Chondrocyte (in vitro differentiated cells): ENCODE data around the gene MARK4. TPM values are rescaled to one million over a fixed set of nuclear protein-coding genes. Genes with fewer than 3 reads are reported as not detected.

Experiments
- DNase-seq: peaks from one replicate; pipeline ENCODE4 v3.0.0; 2021; ENCODE audit warnings: mixed read lengths, low spot score
- H3K27ac Mint-ChIP-seq: one replicate; pipeline ENCODE4 v1.8.0; 2021; ENCODE audit warnings: mild to moderate bottlenecking, moderate library complexity, mixed read lengths; ENCODE audit not compliant: unreplicated experiment
- H3K27me3 Mint-ChIP-seq: 2 replicates; pipeline ENCODE4 v1.8.0; 2021; ENCODE audit warnings: low read depth, mixed read lengths
- H3K36me3 Mint-ChIP-seq: 2 replicates; pipeline ENCODE4 v1.8.0; 2021; ENCODE audit warnings: low read depth, mixed read lengths
- H3K4me1 Mint-ChIP-seq: 2 replicates; pipeline ENCODE4 v1.8.0; 2021; ENCODE audit warnings: low read depth, mild to moderate bottlenecking, mixed read lengths
- H3K4me3 Mint-ChIP-seq: one replicate; pipeline ENCODE4 v1.8.0; 2021; ENCODE audit warnings: mild to moderate bottlenecking, moderate library complexity, mixed read lengths; ENCODE audit not compliant: unreplicated experiment
- H3K9me3 Mint-ChIP-seq: 2 replicates; pipeline ENCODE4 v1.8.0; 2021; ENCODE audit warnings: low read depth, mixed read lengths
- total RNA-seq: library from RNA; stranded (reverse); gene quantifications from 3 replicates; pipeline ENCODE4 v1.2.1, GENCODE V29; 2021
- TF ChIP-seq, protein P1 (sequence below): fragments of 200-600 bp; sonication (generic); IDR thresholded peaks from 2 replicates; pipeline ENCODE4 v1.5.0; 2021; ENCODE audit warnings: antibody characterized with exemption, mild to moderate bottlenecking, moderate library complexity

The MARK4 gene
- total RNA-seq, 1 donor from 2014 or later, result 46.3 TPM

- Mint-ChIP-seq H3K9me3 (no peaks in the 10 kb centered on the region), H3K4me3 (peak overlapping the region; percentile 83), H3K27ac (no peak overlapping the region), H3K27me3 (no peaks in the 10 kb centered on the region), H3K36me3 (no peaks in the 10 kb centered on the region), H3K4me1 (peaks cover 35% of the 10 kb centered on the region)
- DNase-seq, result no peak
- TF ChIP-seq, protein P1, sequence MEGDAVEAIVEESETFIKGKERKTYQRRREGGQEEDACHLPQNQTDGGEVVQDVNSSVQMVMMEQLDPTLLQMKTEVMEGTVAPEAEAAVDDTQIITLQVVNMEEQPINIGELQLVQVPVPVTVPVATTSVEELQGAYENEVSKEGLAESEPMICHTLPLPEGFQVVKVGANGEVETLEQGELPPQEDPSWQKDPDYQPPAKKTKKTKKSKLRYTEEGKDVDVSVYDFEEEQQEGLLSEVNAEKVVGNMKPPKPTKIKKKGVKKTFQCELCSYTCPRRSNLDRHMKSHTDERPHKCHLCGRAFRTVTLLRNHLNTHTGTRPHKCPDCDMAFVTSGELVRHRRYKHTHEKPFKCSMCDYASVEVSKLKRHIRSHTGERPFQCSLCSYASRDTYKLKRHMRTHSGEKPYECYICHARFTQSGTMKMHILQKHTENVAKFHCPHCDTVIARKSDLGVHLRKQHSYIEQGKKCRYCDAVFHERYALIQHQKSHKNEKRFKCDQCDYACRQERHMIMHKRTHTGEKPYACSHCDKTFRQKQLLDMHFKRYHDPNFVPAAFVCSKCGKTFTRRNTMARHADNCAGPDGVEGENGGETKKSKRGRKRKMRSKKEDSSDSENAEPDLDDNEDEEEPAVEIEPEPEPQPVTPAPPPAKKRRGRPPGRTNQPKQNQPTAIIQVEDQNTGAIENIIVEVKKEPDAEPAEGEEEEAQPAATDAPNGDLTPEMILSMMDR, result no peak
Observed at GRCh38 chr19:45250216-45250831, 747 bp upstream of the MARK4 start.

GRCh38 chr19:45251452-45252354, 632 bp downstream of the MARK4 start:
- Mint-ChIP-seq H3K36me3 (no peaks in the 10 kb centered on the region), H3K27ac (peak overlapping the region; percentile 80), H3K27me3 (no peaks in the 10 kb centered on the region), H3K4me1 (peaks cover 38% of the 10 kb centered on the region), H3K4me3 (peak overlapping the region; percentile 85), H3K9me3 (no peaks in the 10 kb centered on the region)
- TF ChIP-seq, protein P1, result no peak
- no peak for DNase-seq

DNA sequence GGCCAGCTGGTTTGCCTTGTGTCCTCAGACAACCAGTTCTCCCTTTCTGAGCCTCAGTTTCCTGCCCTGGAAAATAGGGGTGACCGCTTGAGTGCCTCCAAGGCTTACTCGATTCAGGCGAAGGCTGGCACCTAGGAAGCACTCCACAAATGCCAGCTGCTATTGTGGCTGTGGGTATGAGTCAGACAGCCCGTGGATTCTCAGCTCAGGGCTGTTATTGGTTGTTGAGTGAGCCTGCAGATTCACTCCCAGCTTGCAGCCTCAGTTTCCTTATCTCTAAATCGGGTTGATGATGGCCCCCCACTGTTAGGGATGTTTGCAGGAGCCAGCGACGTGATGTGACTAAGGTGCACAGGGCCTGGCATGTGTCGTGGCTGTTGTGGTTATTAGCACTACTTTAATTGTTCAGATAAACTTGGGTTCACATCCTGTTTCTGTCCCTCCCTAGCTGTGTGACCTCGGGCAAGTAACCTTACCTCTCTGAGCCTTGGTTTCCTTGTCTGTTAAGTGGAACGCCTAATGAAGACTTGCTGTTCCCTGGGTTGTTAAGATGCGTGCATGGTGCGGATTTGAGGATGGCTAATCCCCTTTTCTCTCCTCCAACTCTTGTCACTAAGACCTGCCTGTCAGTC, 2.4 kb downstream of the MARK4 start:
- no peaks in the 10 kb centered on the region for H3K27me3 Mint-ChIP-seq
- H3K9me3 Mint-ChIP-seq, result no peaks in the 10 kb centered on the region
- peaks cover 38% of the 10 kb centered on the region for H3K4me1 Mint-ChIP-seq
- peak overlapping the region; percentile 85 for H3K4me3 Mint-ChIP-seq
- TF ChIP-seq, protein P1, result no peak
- DNase-seq, result no peak
- H3K27ac Mint-ChIP-seq, result peak overlapping the region; percentile 52
- H3K36me3 Mint-ChIP-seq, result no peaks in the 10 kb centered on the region

- TF ChIP-seq, protein P1, result peak; percentile 38
- H3K27ac Mint-ChIP-seq, result no peak overlapping the region
- peaks cover 38% of the 10 kb centered on the region for H3K4me1 Mint-ChIP-seq
- H3K27me3 Mint-ChIP-seq, result no peaks in the 10 kb centered on the region
- no peaks in the 10 kb centered on the region for H3K9me3 Mint-ChIP-seq
- no peaks in the 10 kb centered on the region for H3K36me3 Mint-ChIP-seq
- no peak overlapping the region for H3K4me3 Mint-ChIP-seq
- DNase-seq, result no peak
Observed at GRCh38 chr19:45254044-45254531, 3.0 kb downstream of the MARK4 start.

- H3K27ac Mint-ChIP-seq, result peak overlapping the region; percentile 49
- no peaks in the 10 kb centered on the region for H3K27me3 Mint-ChIP-seq
- DNase-seq, result no peak
- no peaks in the 10 kb centered on the region for H3K36me3 Mint-ChIP-seq
- H3K4me3 Mint-ChIP-seq, result no peak overlapping the region
- TF ChIP-seq, protein P1, result no peak
- H3K4me1 Mint-ChIP-seq, result peaks cover 36% of the 10 kb centered on the region
- no peaks in the 10 kb centered on the region for H3K9me3 Mint-ChIP-seq
Observed at GRCh38 chr19:45255611-45256157, 4.6 kb downstream of the MARK4 start.
